ENCODE results near the gene HMGCL.

DNA sequence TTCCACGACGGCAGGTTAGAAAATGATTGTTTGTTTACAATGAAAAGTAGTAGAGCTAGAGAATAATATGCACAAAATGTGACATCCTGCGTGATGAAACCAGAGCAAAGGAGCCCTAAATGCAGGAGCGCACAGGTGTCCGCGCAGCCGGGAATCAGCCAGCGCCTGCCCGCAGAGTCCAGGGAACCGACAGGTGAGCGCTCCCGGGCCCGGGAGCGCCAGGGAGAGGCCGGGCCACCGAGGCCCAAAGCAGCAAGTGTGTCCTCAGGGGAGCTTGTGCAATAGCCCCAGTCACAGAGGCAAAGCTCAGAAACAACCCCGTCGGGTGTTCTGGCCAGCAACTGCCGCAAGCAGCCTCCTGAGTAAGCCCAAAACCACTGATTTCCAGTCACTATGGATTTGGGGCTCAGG lies 23.9 kb downstream of the HMGCL start:
- TF ChIP-seq, protein P1, sequence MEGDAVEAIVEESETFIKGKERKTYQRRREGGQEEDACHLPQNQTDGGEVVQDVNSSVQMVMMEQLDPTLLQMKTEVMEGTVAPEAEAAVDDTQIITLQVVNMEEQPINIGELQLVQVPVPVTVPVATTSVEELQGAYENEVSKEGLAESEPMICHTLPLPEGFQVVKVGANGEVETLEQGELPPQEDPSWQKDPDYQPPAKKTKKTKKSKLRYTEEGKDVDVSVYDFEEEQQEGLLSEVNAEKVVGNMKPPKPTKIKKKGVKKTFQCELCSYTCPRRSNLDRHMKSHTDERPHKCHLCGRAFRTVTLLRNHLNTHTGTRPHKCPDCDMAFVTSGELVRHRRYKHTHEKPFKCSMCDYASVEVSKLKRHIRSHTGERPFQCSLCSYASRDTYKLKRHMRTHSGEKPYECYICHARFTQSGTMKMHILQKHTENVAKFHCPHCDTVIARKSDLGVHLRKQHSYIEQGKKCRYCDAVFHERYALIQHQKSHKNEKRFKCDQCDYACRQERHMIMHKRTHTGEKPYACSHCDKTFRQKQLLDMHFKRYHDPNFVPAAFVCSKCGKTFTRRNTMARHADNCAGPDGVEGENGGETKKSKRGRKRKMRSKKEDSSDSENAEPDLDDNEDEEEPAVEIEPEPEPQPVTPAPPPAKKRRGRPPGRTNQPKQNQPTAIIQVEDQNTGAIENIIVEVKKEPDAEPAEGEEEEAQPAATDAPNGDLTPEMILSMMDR (IDR thresholded peaks at IDR 0.05) = no peak
- no peak for TF ChIP-seq POLR2A (IDR thresholded peaks at IDR 0.05)
